Stimulated activated CD4-positive, alpha-beta T cell treated with anti-CD3 and anti-CD28 coated beads, Interleukin-15, amount 100 ng/mL, for 48 hours (primary cell): ENCODE measurements around the gene MPRIP.
"Not testable (repeated sequence)": the region's sequence is repeated elsewhere in the genome, so short reads cannot be mapped to it uniquely, and the experiment has no call there.

Source experiments
- DNase-seq, 2 donors: peaks; one replicate each; pipeline ENCODE4 v3.0.0-alpha.2; 2020; ENCODE audit warnings: low read depth in 2 of 2

The MPRIP gene

DNA sequence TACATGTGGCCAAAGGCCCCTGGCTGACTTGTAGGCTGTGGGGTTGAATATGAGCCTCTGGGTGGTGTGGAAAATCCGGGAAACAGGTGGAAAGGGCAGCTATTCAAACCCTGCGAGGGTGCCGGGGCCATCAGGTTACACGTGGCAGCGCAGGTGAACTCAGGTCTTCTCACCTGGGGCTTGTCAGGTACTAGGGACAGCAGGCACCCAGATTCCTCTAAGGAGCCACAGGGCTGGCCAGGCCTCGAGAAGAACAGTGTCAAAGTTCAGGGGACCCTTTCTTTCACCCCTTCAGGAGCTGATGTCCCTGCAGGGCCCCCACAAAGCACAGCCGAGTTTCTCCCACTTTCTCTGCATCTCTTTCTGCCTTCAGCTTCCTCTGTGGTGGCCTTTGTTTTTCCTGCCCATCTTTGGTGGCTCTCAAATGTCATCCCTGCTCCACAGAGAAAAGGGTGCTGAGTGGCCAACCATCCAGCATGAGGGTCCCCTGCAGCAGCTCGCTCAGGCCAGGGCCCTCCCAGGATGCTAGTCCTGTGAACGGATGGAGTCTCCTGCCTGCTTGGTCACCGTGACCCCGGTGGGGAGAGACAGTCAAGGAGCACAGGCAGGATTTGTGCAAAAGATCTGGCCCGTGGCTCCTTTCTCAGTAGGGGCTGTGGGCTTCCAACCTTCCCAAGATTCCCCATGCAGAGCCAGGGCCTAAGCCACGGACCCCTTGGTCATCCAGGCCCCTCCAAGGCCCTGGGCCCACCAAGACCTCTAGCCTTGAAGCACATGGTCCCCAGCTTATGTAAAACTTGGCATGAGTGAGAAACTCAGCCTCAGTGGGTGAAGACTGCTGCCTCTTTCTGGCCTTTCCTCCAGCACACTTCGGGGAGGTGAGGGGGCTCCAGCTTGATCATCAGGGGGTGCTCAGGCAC is 28.2 kb upstream of the MPRIP start:
- not testable (repeated sequence) for DNase-seq

DNA sequence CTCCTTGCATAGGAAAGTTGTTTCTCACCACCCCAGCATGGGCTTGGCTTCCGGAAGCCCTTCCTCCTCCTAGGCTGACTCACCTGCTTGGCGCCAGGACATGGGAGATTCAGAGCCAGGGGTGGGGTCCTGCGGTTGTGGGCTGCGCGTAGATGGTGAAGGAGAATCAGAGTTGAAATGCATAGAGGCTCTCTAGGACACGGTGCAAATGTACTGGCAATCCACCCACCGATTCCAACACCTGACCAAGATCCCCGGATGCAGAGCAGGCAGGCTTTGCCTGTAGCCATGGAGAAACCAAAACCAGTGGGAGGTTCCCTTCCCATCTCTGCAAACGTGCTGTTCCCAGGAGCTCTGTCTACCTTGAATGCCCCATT is 27.5 kb upstream of the MPRIP start:
- DNase-seq: not testable (repeated sequence)

DNA sequence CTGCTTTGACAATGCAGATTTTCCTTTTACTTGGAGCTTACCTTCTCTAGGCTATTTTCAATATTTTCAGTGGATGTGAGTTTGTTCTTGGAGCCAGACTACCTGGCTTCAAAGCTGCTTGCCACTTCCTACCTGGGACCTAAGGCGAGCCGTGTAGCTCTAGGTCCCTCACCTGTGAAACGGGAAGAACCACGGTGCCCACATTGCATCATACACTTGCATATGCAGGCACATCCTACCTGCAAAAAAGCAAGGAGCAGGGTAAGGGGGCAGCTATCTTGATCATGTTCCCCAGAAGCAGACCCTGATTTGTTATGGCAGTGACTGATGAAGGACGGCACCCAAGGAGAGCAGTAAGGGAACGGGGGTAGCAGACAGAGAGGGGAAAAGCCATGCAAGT is 27.0 kb upstream of the MPRIP start:
- no peak for DNase-seq

DNA sequence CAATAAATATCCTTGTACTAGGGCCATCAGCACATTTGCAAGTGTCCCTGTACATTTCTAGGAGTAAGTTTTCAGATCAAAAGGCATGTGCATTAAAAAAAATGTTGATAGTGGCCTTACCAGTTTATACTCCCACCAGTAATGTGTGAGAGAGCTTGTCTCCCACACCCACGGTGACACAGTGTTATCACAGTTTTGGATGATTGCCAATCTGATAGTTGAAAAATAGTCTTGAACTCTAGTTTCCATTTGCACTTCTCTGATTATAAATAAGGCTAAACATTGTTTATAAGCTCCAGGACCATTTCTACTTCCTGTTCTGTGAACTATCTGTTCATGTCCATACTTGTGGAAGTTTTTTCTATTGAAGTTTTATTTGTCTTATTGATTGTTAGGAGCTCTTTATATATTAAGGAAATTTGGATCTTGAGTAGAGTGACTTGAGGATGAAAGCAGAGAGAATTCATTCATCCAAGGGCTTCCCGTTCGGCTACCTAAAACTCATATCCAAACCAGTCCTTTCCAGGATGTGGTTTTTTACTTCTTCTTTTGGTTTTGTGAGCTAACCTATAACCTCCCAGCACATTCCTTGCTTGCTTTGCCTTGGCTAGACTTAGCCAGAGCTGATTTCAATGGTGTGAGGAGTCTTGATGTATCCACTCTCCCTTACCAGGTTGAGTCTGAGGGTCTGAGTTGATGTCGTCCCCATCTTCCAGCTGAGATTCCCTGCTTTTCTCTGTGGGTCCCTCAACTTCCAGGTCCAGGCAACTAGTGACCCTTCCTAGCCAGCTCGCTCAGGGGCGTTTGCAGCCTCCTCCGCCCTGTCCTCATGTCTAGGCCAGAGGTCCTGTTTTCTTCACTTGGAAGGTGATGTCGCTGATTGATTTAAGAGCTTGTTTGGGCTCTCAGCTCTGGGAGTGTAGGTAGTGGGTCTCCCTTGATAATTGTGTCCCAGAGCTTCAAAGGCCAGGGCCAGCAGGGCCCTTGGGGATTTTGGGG is 25.8 kb upstream of the MPRIP start:
- not testable (repeated sequence) for DNase-seq

DNA sequence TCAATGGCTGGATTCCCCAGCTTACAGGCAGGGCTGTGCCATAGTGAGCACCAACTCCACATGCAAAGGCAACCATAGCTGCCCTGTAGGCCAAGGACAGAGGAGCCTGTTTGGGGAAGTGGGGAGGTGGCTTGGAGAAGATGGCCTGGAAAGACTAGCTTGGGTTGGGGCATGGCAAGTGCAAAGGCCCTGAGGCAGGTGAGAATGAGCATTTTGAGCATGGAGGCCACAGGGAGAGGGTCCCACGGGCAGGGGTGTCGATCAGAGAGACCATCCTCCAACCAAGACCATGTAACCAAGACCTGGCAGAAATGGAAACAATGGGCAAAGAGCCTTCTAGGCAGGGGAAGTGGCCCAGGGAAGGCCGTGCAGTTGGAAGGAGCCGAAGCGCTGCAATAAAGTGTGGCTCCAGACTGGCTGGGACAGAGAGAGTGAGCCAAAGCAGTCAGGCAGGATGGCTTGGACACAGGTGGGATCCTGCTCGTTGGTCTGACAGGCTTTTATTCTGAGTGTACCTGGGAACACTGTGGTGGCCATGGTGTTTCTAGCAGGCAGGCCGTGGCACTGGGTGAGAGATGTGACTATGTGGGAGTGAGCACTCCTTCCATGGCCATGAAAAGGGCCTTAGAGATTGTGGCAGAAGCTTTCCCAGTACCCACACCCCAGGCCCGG is 24.8 kb upstream of the MPRIP start:
- DNase-seq: no peak

DNA sequence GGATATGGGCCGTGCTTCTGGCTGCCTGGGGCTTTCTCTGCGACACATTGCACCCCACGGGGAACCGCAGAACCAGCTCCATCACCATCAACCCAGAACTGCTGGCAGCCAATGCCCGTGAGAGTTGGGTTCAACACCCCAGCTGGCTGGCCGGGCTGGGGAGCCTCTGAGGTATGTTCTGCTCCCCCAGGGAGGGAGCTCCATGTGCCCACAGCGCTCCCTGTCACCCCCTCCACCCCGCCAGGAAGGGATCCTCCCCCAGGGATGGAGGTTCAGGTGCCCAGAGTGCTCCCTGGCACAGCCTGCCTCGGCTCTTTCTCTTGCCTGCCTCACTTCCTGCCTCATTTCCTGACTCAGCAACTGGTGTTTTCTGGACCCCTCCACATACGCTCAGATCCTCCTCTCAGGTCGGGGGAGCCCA is 24.2 kb upstream of the MPRIP start:
- no peak for DNase-seq

DNA sequence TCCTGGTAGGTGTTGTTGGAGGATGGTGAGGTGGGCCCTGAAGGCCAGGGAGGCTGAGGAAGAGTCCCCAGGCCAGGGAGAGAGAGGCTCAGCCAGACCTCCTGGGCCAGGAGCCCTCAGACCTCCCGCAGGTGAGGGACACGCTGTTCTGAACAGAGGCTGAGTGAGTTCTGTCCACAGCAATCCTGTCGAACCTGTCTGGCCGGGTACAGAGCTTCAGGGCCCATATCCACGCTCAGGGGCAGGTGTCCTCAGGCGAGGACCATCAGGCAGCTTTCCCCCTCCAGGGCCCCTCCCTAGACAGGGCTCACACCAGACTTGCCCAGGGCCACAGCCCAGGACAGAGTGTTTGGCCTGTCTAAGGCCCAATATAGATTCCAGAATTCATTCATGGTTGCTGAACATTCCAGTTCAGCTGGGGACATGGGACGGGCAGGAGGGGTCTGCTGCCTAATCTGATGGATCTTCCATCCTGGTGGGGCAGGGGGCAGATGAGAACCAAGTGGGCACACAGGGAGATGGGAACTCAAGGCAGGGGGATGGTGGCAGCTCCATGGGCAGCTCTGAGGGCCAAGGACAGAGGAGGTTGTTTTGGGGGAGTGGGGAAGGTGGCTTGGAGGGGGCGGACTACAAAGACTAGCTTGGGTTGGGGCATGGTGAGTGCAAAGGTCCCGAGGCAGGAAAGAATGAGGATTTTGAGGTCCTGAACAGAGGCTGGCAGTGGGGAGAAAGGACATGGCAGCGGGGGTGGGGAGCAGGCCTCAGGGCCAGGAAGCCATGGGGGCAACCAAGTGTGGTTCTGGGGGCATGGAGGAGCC is 23.4 kb upstream of the MPRIP start:
- no peak for DNase-seq

DNA sequence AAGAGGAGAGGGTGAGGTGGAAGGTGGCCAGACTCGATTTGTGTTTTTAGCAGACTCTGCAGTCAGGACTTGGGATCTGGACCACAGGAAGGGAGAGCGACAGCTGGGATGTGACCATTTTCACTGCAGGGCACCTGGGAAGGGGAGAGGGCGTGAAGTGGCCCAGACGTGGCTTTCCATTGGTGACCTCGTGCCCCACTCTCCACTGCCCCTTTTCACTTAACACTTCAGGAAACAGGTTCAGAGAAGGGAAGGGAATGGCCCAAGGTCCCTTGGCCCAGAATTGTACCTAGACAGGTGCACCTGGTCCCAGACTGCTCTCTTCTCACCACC is 22.9 kb upstream of the MPRIP start:
- DNase-seq: no peak

DNA sequence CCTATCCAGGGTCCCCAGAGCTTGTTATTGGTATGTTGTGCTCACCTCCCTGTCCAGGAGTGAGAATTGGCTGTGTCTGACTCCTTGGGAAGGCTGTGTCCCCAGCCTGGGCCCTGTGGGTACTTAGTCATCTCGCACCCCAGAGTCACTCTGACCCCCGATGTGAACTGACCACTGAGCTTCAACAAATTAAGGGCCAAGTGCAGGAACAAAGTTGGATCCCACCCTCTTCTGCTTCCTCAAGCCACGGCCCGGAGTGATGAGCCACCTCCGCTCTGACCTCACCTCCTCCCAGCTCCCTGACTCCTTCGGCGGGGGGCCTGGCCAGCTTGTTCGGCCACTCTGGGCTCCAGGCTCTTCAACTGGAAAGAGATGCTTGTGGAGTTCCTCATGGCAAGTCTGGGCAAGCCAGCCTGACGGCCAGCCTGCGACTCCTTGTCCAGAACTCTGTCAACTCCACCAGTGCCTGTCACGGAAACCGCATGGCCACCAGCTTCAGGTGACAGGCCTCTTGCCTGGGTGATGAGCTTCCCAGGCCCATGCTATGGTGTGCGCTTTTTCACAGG is 22.3 kb upstream of the MPRIP start:
- DNase-seq: no peak

DNA sequence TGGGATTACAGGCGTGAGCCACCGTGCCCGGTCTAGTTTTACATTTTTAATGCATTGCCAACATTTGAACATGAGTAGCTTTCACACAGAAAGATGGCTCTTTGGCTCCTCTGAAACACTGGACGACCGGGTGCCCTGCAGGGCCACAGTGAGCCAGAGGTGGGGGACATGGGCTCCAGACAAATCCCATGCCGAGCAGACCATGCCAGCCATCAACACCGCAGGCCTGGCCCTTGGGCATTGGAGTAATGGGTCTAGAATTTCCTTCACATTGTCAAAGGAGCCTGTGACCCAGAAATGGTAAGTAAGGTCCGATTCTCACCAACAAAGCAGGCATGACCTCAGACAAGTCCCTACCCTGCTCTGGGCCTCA is 21.4 kb upstream of the MPRIP start:
- no peak for DNase-seq

DNA sequence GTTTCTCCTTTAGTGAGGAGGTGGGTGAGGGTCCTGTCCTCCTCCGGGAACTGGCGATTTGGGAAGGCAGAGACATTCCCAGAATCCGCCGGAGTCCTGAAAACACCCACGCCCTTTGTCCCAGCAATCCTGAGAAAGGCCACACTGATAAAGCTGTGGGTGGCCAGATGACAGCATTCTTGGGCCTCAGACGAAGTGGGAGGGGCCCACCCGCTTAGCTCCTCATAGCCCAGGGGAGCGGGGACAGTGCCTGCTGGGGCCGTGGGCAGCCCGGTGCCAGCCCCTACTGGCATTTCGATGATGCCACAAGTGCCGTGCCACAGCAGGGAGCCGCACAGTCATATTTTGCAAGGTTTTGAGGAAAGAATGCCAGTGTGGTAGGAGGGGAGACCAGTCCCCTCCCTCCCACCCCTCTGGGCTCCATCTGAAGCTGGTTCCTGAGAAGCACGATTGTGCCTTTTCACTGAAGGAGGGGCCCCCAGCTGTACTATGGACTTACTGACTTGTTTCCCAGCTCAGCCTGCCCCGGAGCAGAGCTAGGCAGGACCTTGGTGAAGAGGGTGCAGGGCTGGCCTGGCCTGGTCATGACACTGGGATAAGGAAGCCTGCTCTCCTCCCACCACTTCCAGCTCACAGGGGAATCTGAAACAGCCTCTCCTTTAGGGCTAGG is 20.9 kb upstream of the MPRIP start:
- DNase-seq: no peak

DNA sequence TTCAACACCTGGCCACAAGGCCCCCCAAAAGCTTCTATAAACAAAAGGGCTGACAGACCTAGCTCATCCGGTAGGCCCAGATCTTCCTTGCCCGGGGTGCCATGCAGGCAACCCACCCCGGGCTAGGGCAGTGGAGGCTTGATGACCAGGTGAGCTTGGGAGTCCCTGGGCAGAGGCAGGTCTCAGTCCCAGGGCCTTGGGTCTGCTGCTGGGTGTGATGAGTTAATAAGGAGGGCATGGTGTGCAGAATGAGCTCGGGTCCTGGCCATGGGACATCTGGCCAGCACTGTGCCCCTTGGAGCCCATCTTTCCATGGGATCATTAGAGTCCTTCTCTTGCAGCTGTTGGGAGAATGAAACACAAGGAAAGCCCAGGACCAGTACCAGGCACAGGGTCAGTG is 20.2 kb upstream of the MPRIP start:
- no peak for DNase-seq

DNA sequence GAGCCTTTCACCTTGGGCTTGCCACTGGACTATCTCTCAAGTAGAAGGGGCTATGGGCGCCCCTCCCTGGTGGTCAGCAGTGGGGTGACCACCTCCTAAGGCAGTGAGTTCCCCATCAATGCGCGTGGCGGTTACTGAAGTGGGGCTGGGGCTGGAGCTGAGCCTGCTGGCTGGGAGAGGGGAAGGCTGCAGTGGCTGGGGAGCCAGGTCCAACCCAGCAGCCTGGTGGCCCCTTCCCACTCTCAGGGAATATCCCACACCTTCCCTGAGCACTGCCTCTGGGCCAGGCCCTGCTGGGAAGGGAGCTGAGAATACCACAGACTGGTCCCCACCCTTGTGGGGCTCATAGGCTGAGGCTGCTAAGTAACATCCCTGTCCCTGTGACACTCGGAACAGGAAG is 19.8 kb upstream of the MPRIP start:
- no peak for DNase-seq

DNA sequence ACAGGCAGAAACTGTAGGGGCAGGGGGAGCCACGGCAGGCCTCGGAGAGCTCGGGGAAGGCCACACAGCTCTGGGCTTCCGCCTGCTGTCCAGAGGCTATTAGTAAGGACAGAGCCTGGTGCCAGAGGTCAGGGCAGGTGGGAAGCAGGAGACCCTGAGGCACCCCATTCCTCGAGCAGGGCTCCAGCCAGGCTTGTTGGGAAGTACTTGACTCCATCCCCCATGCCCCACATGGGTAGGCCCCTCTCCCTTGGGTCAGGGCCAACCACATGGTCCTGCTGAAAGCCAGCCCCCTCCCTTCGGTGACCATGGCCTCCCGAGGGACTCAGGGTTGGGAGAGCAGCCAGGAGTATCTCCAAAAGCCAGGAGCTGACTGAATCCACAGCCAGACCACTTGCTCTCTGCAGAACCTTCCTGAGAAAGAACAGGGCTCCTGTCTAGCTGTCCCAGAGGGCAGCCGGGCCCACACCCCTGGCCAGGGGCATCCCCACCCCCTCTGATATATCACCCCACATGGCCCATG is 17.4 kb upstream of the MPRIP start:
- no peak for DNase-seq

DNA sequence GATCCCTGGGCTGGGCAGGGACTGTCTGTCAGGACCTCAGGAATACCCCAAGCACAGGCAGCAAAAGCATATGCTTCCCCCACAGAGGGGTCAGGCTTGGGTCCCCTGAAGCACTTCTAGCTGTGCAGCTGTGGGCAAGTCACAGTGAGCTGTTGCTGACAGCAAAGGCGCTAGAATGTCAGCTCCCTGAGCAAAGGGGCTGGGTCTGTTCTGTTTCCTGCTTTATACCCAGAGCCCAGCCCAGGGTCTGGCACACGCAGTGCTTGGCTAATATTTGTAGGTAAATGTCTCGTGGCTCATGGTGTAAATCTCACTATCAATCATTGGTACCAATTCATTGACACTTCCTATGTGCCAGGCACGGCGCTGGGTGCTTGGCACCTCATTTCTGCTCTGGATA is 16.6 kb upstream of the MPRIP start:
- no peak for DNase-seq

DNA sequence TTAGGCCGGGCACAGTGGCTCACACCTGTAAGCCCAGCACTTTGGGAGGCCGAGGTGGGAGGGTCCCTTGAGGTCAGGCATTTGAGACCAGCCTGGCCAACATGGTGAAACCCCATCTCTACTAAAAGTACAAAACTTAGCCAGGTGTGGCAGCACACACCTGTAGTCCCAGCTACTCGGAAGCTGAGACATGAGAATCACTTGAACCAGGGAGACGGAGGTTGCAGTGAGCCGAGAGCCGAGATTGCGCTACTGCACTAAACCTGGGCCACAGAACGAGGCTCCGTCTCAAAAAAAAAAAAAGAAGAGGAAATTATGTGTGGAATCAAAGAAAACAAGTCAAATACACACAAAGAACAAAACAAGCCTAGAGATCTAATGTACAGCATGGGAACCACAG is 16.1 kb upstream of the MPRIP start:
- DNase-seq: no peak

DNA sequence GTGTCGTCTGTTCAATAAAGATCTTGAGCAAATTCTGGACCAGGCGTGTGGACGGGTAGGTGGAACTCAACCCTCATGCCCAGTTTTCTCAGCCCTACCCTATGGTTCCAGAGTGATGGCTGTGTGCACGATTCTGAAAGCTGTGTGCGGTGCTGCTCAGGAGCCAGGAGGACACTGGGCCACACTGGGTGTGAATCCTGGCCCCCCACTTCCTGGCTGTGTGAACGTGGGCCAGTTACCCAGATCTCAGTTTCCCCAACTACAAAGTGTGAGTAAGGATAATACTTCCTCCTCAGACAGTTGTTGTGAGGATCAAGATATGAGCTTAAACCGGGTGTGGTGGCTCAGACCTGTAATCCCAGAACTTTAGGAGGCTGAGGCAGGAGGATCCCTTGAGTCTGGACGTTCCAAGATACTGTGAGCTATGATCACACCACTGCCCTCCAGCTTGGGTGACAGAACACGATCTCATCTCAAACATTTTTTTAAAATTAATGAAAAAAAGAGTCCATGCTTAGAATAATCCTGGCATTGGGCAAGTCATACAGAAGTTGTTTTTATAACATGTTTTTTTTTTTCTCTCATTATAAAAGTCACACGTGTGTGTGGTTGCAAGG is 14.7 kb upstream of the MPRIP start:
- DNase-seq: no peak

DNA sequence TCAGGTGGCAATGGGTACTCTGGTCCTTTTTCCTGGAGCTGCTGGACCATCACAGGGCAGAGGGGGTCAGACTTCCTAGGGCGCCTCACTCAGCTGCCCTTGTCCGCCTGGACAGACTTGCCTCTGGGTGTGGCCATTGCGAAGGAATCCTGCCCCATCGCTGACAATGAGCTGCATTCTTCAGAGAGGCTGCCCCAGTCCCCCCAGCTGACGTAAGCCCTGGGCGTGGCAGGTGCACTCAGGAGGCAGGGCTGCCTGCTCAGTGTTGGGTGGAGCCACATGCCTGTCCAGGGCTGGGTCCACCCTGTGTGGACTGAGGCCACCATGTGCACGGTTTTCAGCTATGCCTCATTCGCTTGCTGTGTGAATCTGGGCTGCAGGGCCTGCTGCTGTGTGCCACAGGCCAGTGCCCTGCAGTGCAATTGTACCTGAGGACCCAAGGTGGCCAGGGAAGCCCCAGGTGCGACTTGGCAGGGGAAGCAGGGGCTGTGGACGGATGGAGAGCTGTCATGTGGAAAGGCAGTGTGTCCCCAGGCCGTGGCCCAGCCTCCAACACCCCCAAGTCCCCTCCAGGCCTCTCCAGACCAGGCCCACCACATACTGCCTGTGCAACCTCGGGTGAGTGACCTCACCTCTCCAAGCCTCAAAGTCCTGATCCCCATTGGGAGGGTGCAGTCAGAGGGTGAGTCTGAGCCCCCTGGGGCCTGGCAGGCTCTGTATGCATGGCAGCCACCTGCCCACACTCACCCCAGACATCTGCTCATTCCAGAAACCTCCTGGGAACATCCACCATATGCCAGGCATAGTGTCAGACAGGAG is 14.0 kb upstream of the MPRIP start:
- DNase-seq: no peak
